COLO668 (cell line): ENCODE data around the gene HMGXB3.

Experiments used
- DNase-seq: peaks from one replicate; lab custom pipeline; 2025; ENCODE audit not compliant: unreplicated experiment; lab: John Stamatoyannopoulos, UW

Gene HMGXB3

DNA sequence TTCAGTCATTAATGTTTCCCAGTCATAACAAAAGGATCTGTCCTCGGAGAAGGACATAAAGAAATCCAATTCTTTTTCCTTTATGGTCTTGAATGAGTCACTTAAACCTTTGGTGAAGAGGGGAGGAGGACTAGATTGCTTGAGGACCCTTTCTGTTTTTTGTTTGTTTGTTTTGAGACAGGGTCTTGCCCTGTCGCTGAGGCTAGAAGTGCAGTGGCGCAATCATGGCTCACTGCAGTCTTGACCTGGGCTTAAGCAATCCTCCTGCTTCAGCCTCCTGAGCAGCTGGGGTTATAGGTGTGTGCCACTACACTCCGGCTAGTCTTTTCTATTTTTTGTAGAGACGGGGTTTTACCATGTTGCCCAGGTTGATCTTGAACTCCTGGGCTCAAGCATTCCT is 12.4 kb upstream of the HMGXB3 start:
- DNase-seq, result no peak

DNA sequence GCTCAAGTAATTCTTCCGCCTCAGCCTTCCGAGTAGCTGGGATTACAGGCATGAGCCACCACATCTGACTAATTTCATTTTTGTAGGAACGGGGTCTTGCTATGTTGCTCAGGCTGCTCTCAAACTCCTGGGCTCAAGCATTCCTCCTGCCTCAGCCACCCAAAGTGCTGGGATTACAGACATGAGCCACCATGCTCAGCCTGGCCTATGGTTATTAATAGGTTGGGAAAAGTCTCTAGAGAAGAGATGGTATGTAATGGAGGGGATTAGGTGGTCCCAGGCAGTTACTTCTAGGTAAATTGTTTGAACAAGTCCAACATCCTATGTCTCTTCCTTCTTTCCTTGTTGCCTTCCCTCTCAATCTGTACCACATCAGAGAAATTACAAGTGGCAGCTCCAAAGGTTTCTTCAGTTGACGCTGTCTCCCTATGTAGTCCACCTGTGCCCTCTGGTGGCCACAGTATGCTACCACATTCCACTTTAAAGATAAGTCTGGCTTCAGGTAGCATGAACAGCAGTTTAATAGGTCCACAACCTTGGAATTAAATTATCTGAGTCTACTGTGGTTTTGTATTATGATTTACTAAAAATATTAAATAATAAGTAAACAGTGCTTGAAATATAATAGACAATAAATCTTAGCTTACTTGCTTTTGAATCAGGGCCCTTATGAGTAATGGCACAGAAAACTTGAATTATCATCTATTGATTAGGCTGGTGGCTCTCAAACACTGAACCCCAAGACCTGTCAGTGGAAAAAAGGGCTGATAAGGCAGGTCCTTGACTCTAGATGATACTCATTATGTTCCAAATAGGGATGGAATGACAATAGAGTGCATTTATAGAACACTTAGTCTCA is 9.8 kb upstream of the HMGXB3 start:
- DNase-seq, result peak; percentile 65

DNA sequence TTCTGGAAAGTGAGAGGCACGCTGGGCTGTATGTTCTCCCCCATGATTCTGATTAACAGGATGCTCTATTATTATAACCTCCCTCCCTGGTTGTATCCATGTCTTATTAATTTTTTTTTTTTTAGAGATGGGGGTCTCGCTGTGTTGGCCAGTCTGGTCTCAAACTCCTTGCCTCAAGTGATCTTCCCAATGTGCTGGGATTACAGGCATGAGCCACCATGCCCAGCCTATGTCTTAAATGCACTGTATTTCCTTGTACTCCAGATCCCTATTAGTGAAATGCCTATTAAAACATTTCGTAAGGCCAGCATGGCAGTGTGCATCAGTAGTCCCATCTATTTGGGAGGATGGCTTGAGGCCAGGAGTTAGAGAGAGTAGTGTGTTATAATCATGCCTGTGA is 7.1 kb upstream of the HMGXB3 start:
- no peak for DNase-seq

DNA sequence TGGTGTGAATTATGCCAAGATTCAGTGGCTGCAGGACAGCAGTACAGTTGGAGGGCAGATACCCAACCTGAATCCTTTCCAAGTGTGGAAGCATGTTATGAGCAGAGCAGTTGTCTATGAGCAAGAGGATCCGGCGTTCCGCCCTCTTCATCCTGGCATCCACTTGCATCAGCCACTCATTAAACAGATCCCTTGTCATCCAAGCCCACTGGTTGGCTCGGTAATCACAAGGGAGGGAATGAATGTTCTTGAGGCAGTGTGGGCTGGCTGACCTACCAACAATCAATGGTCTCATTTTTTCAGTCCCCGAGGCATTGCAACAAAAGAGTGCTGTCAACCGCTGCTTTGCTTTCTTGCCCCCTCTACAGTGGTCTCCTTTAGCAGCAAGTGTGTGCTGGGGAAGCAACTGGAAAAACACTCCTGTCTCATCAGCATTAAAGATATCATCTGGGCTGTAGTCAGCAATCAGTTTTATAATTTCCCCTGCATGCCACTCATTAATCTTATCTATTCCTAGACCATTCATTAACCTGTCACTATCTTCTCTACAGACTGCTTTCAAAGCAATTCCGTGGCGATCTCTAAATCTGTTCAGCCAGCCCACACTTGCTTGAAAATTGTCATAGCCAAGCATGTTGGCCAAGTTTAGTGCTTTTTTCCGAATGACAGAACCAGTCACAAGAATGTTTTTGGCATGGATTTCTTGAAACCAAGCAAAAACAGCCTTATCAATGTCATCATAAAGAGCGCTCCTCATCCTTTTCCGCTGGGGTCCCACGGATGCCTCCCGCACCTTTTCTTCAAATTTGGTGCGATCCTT is 4.9 kb upstream of the HMGXB3 start:
- DNase-seq, result no peak

DNA sequence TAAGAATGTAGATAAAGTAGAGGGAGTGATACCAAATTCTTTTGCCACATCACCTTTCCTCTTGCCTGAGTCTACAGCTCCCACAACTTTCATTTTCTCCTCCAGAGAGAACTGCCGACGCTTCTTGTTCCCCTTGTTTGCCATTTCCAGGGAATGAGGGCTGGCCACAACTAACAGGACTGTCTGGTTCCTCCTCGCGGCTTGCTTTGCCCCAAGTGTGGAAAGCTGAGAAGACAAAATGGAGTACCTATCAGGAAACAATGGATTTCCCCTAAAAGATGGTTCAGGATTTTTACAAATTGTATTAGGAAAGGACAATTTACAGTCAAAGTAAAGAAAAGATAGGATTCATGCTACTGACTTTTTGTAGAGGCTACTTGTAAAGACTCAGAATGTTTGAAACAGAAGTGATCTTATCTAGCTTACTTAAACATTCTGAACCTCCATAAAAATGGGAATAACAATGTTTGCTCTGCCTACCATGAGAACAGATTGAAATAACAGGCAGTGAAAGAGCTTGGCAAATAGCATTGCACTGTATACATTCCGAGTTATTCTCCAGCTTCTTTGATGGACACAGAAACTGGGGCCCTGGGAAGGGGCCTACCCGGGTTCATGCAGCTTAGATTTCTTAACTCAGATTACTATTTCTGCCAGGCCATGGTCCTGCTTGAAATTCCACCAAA is 4.2 kb upstream of the HMGXB3 start:
- DNase-seq, result no peak

DNA sequence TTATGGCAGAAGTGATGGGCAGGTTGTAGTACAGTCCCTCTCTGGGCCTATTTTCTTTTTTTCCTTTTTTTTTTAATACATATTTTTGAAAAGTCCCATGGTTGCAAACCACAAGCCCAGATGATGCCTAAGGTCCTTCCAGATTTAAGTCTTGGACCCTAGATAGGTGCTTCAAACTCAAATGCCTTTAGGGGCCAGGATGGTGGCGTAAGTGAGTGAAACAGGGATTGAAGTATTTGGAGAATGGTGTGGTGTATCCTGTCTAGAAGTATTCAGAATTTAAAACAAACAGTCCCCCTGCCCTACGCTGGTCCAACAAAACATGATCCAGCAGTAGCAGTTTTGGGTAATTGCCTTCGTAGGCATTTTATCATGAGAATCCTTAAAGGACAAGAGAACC is 2.3 kb upstream of the HMGXB3 start:
- no peak for DNase-seq

DNA sequence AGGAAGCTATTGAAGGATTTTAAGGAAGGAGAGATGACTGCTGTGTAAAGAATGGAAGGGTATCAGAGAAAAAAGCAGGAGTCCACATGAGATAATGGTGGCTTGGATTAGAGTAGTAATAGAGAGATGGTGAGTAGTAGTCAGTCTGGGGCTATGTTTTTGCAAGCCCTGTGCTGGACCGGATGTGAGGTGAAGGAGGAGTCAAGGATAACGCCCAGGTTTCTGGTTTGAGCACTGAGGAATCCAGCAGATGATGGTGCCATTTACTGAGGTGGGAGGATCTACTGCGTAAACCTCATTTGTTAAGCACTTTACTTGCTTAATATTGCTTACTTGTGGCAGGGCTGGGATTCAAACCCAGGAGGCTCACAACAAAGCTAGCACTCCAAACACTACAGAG is 1.2 kb upstream of the HMGXB3 start:
- DNase-seq, result no peak

DNA sequence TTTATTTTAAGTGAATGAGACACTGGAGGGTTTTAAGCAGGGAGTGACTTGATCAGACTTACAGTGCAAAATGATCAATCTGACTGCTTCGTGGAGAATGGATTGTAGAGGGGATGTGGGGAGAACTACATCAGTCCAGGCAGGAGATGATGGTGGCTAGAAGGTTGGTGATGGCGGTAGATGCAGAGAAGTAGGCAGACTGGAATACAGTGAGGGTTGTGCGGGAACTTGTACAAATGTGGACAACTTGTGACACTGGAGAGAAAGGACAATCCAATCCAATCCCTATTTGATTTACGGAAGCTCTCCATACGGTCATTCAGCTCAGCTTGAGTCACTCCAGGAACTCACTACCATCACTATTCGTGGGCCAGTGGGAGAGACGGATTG is 678 bp upstream of the HMGXB3 start:
- DNase-seq, result no peak

DNA sequence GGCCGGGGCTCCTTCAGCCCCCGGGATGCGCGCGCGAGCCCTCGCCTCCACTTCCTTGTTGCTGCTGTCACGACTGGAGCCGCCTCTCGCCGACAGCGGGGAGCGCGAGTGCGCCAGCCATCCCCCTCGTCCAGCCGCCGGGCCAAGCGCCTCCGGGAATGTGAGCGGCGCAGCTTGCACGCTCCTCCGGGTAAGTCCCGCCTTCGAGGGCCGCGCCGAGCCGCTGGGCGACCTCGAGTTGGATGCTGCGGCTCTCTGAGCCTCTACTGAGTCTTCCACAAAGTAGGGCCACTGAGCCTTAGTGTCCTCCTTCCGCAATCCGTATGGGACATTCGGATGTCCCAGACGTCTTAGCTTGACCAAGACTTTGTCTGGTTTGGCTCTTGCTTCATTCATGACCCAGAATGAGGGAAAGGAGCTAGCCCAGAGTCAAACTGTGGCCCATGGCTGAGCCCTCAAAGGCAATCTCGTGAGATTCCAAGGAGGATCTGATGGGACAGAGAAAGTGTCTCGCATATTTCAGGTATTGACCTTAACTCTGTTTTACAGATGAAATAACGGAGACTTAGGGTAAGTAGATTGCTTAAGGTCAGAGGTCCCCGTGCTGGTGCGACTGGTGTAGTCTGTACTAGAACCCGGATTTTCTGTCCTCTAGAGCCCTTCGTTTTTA is 586 bp downstream of the HMGXB3 start:
- DNase-seq, result peak; percentile 51

DNA sequence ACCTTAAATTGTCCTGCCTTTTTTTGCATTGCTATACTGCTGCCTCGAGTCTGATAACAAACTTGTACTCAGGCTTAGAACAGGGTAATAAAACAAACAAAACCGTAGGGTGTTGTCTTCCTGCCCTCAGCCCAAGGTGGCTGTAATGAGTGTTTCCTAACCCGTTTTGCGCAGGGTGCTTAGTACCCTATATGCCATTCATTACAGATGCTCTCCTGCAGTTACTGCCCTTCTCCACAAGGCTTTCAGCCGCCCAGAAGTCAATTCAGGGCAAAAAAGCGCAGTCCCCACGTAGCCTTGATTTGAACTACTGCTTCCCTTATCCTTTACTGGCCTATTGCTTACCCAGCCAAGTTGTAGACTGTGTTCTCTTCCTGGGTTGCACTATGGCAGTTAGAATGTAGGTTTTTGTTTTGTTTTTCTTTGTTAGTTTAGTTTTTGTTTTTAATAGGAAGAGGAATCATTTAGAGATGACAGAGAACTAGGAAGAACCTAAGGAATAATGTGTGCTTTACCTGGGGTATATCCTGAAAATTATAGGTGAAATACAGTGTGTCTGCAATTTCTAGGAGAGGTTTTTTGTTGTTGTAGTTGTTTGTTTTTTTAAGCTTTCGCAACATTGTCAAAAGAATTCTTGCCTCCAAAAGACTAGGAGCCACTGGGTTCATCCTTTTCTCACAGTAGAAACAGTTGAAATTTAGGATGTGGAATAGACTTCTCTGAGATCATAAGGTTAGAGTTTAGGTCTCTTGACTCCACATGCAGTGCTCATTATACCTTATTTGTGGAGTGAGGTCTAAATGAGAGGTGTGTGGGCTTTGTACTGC is 1.3 kb downstream of the HMGXB3 start:
- DNase-seq, result peak; percentile 26

DNA sequence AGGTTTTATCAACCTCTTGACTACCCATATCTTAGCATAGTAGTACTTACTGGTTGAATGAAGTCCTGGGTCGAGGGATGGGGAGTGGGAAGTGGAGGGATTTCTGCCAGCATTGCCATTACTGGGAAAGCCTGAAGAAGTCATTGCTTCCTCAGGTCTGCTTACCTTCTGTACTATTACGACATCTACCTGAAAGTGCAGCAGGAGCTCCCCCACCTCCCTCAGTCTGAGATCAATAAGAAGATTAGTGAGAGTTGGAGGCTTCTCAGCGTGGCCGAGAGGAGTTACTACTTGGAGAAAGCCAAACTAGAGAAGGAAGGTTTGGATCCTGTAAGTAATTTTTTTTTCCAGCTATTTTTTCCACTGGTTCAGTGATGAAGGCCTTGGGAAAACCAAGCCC is 5.8 kb downstream of the HMGXB3 start:
- no peak for DNase-seq

DNA sequence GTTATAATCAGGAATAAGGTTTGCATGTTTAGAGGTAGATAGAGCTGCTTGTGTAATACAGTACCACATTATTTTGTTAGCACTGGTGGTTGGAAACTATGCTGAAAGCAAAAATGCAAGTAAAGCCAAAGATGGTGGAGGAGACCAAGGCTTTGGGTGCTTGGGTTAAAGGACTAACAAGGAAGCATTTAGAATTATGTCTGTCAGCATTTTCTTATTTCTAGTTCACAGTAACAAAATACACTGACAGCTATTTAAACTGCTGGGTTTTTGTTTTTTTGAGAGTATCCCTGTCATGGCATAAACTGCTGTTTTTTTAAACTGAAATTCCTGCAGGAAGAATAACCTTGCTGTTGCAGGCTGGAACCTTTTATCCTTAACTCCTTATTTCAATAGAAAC is 6.5 kb downstream of the HMGXB3 start:
- no peak for DNase-seq

DNA sequence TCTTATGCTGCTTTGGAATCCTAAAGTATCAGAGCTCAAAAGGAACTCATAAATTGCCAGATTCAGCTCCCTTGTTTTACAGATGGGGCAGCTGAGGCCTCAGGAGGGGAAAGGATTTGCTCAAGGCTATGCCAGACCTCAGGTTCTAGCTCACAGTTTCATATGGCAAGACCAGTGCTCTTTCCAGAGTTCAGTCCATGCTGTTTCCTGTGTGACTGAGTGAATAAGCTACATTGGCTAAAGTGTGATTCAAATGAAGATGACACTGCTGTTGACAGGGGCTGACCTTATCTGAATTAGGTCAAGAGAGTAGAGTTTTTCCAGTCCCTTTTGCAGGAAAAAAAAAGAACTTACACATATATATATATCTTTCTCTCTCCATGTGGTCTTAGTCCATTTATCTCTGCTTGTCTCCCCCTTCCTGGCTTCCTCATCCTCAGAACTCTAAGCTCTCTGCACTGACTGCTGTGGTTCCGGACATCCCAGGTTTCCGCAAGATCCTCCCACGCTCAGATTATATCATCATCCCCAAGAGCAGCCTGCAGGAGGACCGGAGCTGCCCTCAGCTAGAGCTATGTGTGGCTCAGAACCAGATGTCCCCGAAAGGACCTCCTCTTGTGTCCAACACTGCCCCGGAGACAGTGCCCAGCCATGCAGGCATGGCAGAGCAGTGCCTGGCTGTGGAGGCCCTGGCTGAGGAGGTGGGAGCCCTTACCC is 9.3 kb downstream of the HMGXB3 start:
- no peak for DNase-seq

DNA sequence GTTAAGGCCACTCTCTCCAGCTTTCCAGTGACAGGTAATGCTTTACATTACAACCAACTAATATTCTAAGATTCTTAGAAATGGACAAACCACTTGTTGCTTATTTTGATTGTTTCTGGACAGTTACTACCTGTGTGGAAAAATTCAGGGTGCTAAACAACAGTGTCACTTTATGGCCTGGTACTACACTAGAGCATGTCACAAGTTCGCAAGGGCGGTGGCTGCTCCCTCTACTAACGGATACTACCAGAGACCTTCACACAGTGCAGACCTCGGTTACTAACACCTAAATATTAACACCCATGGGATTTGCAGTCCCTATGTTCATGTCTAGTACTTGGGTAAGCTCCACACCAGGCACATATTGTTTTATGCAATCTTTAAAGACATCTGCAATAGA is 13.4 kb downstream of the HMGXB3 start:
- no peak for DNase-seq

DNA sequence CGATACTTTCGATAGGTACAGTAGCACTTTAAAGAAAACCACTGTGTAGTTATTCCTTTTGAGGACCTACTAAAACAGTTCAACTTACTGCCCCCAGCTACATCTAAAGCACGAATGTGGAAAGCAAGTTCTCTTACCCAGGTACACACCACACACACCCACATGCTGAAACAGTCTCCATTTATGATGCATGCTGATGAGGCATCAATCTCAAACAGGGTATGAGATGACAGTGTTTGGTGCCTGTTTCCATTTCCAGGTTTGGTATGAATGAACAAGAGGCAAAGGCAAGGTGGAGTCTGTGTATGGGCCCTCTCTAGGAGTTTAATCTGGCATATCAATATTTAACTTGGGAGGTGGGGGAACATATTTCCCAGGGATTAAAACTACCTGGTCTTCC is 13.9 kb downstream of the HMGXB3 start:
- no peak for DNase-seq

DNA sequence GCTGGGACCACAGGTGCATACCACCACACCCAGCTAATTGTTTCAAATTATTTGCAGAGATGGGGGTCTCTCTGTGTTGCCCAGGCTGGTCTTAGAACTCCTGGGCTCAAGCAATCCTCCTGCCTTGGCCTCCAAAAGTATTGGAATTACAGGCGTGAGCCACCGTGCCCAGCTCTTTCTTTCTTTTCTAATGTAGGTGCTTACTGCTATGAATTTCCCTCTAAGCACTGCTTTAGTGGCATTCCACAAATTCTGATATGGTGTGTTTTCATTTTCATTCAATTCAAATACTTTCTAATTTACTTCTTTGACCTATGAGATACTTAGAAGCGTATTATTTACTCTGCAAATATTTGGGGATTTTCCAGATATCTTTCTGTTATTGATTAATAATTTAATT is 14.9 kb downstream of the HMGXB3 start:
- no peak for DNase-seq

DNA sequence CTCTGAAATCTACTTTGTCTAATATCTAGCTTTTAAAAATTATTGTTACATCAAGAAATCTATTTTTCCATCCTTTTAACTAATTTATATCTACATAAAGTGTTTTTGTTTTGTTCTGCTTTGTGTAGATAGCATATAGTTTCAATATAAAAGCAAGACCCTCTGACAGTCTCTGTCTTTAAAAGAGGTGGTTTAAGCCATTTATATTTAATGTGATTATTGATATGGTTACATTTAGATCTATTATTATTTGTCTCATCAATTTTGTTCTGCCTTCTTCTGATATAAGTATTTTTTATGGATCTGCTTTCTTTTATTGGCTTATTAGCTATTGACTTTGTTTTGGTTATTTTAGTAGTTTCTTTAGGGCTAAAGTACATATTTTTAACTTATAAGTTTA is 16.0 kb downstream of the HMGXB3 start:
- DNase-seq, result no peak

DNA sequence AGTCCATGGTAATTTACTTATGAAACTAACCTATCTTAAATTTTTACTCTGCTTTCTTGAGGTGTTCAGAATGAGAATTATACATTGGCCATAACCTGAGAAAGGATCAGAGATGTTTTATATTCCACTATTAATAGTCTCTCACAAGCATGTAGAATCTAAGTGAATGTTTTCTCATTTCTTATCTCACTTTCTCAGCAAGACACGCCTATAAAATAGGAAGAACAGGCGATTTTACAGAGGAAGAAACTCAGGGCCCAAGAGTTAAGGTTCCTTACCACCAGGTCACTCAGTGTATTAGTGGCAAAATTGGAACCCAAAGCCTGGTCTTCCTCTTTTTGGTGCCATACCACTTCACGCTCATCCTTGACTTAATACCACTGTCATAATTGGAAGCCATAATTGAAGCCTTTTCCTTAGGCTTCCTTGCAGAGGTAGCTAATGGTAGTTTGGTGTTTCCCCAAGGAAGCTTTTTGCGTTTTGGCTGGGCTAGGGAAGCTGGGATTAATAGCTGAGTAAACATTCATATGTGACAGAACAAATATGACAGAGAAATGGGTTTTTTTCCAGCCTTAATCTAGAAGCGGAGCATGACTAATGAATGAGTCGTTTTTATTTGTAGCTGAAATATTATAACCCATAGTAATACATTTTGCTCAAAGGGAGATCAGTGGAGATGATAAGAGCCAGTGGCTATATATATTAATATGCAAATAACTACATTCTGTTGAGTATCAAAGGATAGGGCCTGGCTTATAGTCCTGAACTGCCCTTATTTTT is 16.9 kb downstream of the HMGXB3 start:
- DNase-seq, result no peak

DNA sequence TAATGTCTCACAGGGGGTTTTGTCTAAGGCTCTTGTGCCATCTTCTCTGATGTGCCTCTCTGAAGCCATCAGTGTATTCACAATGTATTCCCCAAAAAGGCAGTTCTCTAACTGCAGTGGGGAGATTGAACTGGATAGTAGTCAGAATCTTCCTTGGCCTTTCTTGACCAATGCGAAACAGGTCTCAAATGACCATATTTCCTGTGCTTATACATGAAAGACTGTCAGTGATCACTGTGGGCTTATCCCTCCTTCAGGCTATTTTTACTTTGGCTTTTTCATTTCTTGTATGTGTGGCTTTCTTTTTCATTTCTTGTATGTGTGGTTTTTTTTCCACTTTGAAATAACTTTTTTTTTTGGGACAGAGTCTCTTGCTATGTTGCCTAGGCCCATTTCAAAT is 19.7 kb downstream of the HMGXB3 start:
- DNase-seq, result no peak
